ENCODE measurements around the gene EGFR.

The EGFR gene

GRCh38 chr7:55131142-55131929 is 112.5 kb downstream of the EGFR start:
- no peak for DNase-seq

GRCh38 chr7:55132550-55132889 is 113.7 kb downstream of the EGFR start:
- DNase-seq = no peak

GRCh38 chr7:55132890-55133551 is 114.2 kb downstream of the EGFR start:
- DNase-seq = no peak

- no peak for DNase-seq
Measured at GRCh38 chr7:55133630-55134358, 115.0 kb downstream of the EGFR start.

- DNase-seq = no peak
Measured at GRCh38 chr7:55134359-55134725, 115.5 kb downstream of the EGFR start.

- DNase-seq = no peak
Measured at GRCh38 chr7:55134786-55135185, 116.0 kb downstream of the EGFR start.

GRCh38 chr7:55135462-55135861 is 116.6 kb downstream of the EGFR start:
- no peak for DNase-seq

- no peak for DNase-seq
Measured at GRCh38 chr7:55138663-55139062, 119.8 kb downstream of the EGFR start.

GRCh38 chr7:55140221-55140940 is 121.6 kb downstream of the EGFR start:
- no peak for DNase-seq

- DNase-seq = no peak
Measured at GRCh38 chr7:55140941-55141278, 122.1 kb downstream of the EGFR start.

GRCh38 chr7:55142919-55143600 is 124.2 kb downstream of the EGFR start:
- no peak for DNase-seq

GRCh38 chr7:55144333-55145317 is 125.8 kb downstream of the EGFR start:
- DNase-seq = no peak

- DNase-seq = no peak
Measured at GRCh38 chr7:55145606-55146005, 126.8 kb downstream of the EGFR start.

- DNase-seq = no peak
Measured at GRCh38 chr7:55147101-55147500, 128.3 kb downstream of the EGFR start.

GRCh38 chr7:55147736-55148135 is 128.9 kb downstream of the EGFR start:
- DNase-seq = no peak

- DNase-seq = no peak
Measured at GRCh38 chr7:55148571-55148970, 129.8 kb downstream of the EGFR start.

GRCh38 chr7:55149001-55149400 is 130.2 kb downstream of the EGFR start:
- DNase-seq = no peak

- DNase-seq = no peak
Measured at GRCh38 chr7:55150166-55150565, 131.3 kb downstream of the EGFR start.

- no peak for DNase-seq
Measured at GRCh38 chr7:55150709-55151451, 132.1 kb downstream of the EGFR start.

GRCh38 chr7:55152516-55152915 is 133.7 kb downstream of the EGFR start:
- no peak for DNase-seq

GRCh38 chr7:55154096-55154495 is 135.3 kb downstream of the EGFR start:
- DNase-seq = no peak

Measured in CD4-positive, alpha-beta T cell treated with Interleukin-17A for 1 hour (primary cell).